HEK293 (cell line): ENCODE results near the gene VEZF1.

Source experiments
- TF ChIP-seq, protein P1 (sequence below): fragments of 450-650 bp; formaldehyde crosslinking; IDR thresholded peaks from 2 replicates; pipeline ENCODE4 v1.5.1; 2017; ENCODE audit warnings: missing biosample characterization, missing genetic modification characterization
- TF ChIP-seq, protein P2 (sequence below): fragments of 450-650 bp; formaldehyde crosslinking; IDR thresholded peaks from 2 replicates; pipeline ENCODE4 v1.5.1; 2016; ENCODE audit warnings: missing biosample characterization, missing genetic modification characterization

DNA sequence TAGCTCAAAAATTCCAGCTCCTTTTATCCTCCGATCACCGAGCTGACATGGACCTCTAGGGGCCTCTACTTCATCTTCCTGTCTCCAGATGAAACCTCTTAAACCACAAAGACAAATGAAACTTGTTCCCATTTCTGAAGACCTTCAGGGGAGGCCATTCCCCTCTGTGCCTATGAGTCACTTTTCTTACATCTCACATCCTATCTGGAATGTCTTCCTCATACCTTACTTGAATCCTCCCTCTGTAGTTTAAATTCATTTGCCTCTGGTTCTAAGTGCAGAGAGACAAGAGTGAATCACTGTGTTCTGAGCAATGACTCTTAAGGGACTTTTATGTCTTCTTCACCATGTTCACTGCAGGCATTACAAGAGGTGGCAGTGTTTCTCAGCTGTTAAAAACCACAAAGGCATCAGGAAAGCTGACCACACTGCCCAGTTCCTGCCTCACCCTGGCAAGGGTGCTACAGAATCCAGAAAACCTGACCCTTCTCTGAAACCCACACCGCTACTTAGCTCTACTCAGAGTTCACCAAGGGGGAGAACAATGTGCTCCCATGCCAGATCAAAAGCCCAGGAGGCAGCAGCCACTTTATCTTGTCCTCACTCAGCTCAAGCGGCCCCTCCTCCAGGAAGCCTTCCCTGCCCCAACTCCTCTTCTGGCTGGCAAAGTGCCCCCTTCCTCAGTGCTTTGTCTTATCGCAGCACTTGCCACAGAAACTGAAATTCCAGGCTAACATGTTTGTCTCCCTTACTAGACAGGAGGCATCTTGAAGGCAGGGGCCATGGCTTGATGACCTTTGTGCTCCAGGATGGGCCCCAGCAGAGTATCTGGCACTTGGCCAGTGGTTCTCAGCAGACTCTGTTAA, 39.3 kb downstream of the VEZF1 start:
- TF ChIP-seq, protein P1, sequence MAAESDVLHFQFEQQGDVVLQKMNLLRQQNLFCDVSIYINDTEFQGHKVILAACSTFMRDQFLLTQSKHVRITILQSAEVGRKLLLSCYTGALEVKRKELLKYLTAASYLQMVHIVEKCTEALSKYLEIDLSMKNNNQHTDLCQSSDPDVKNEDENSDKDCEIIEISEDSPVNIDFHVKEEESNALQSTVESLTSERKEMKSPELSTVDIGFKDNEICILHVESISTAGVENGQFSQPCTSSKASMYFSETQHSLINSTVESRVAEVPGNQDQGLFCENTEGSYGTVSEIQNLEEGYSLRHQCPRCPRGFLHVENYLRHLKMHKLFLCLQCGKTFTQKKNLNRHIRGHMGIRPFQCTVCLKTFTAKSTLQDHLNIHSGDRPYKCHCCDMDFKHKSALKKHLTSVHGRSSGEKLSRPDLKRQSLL: no peak
- TF ChIP-seq, protein P2, sequence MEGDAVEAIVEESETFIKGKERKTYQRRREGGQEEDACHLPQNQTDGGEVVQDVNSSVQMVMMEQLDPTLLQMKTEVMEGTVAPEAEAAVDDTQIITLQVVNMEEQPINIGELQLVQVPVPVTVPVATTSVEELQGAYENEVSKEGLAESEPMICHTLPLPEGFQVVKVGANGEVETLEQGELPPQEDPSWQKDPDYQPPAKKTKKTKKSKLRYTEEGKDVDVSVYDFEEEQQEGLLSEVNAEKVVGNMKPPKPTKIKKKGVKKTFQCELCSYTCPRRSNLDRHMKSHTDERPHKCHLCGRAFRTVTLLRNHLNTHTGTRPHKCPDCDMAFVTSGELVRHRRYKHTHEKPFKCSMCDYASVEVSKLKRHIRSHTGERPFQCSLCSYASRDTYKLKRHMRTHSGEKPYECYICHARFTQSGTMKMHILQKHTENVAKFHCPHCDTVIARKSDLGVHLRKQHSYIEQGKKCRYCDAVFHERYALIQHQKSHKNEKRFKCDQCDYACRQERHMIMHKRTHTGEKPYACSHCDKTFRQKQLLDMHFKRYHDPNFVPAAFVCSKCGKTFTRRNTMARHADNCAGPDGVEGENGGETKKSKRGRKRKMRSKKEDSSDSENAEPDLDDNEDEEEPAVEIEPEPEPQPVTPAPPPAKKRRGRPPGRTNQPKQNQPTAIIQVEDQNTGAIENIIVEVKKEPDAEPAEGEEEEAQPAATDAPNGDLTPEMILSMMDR (tag by site-specific recombination): no peak; the same call in 1 of the 2 replicates
